Measurements from ENCODE around the gene SWI5.

The SWI5 gene

GRCh38 chr9:128321879-128322403 lies 45.9 kb downstream of the SWI5 start:
- no peak for DNase-seq

- peak; percentile 95 for DNase-seq
Observed at GRCh38 chr9:128322404-128323211, 46.5 kb downstream of the SWI5 start, which contains the start of the genes COQ4 and TRUB2. TSS of gene COQ4 (plus strand) at chr9:128322839. CDS start at chr9:128322859, 20 bp downstream. TSS of gene TRUB2 (minus strand) at chr9:128322447. CDS start at chr9:128322408, 39 bp downstream.

DNA sequence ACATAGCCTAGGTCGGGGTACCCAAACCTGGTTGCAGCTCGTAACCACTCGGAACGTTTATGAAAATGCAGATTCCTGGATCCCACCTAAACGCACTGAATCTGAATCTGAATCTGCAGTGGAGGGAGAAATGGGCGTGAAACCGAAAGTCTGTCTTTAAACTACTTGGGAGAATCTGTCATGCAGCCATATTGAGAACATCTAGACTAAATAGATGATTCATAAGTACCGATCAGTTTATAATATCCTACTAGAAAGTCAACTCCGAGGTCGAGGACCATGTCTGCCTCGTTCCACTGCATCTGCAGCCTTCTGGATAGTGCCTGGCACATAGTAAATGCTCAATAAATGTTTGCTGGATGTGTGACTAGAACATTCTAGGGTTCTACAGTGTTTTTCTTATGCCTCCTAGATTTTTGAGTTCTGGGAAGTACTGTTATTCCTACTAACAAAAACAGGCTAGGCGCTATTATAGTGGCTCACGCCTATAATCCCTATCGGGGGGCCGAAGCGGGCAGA lies 47.2 kb downstream of the SWI5 start:
- DNase-seq: no peak

GRCh38 chr9:128323791-128324190 lies 47.7 kb downstream of the SWI5 start:
- no peak for DNase-seq

GRCh38 chr9:128324401-128324800 lies 48.3 kb downstream of the SWI5 start:
- DNase-seq: no peak

- DNase-seq: no peak
Observed at GRCh38 chr9:128325629-128326028, 49.6 kb downstream of the SWI5 start.

DNA sequence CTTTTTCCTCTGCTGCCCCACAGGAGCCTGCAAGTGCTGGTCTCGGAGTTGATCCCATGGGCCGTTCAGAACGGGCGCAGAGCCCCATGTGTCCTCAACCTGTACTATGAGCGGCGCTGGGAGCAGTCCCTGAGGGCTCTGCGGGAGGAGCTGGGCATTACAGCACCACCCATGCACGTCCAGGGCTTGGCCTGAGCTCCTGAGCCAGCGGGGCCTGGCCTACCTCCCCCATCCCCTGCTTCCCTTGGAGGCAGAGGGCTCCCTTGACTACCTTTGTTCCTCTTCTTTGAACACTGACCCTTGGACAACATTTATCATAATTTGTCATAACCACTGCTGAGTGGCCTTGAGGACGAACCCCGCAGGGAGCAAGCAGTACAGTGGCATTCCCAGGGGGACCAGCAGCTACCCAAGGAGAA lies 57.4 kb downstream of the SWI5 start:
- DNase-seq: no peak

- no peak for DNase-seq
Observed at GRCh38 chr9:128335161-128335560, 59.1 kb downstream of the SWI5 start.

GRCh38 chr9:128335914-128336313 lies 59.8 kb downstream of the SWI5 start:
- DNase-seq: no peak

- no peak for DNase-seq
Observed at GRCh38 chr9:128337936-128338335, 61.9 kb downstream of the SWI5 start.
